ENCODE measurements around the gene MB.

Gene MB

GRCh38 chr22:35590634-35591295 lies 26.4 kb downstream of the MB start (continued):
- TF ChIP-seq PRDM10 (tag by site-specific recombination; IDR thresholded peaks at IDR 0.05): peak; percentile 95
- peak; percentile 55 for TF ChIP-seq GLIS1 (tag by site-specific recombination; IDR thresholded peaks at IDR 0.05)

- H3K4me3 ChIP-seq (ENCODE audit: low read depth, low read length): no peak overlapping the region
- CTCF ChIA-PET: interaction anchor here (1.0 kb wide), 1 partner anchor 333 kb away, joined by 3 read pairs; no protein-coding TSS in a partner anchor
- H3K4me1 ChIP-seq (ENCODE audit: control insufficient read depth, insufficient read depth, low read length): peaks cover 7% of the 10 kb centered on the region; the same call in 1 of the 2 replicates
- H3K9me3 ChIP-seq (ENCODE audit: control insufficient read depth, insufficient read depth, low read depth, low read length): no peaks in the 10 kb centered on the region
- peak; percentile 40 for TF ChIP-seq INSM2 (tag by site-specific recombination; IDR thresholded peaks at IDR 0.05)
- TF ChIP-seq GLIS2 (tag by site-specific recombination; IDR thresholded peaks at IDR 0.05): 0 out of 2 replicates have a peak, but pooled peaks have one; percentile 47
- TF ChIP-seq ZNF121 (tag by site-specific recombination; IDR thresholded peaks at IDR 0.05): peak; percentile 93
- TF ChIP-seq ZNF202 (tag by site-specific recombination; IDR thresholded peaks at IDR 0.05; ENCODE audit: borderline replicate concordance): no peak
- no peak for TF ChIP-seq ZNF488 (tag by site-specific recombination; IDR thresholded peaks at IDR 0.05)
- 0 out of 2 replicates have a peak, but pooled peaks have one; percentile 7 for TF ChIP-seq TSHZ1 (tag by site-specific recombination; IDR thresholded peaks at IDR 0.05; ENCODE audit: borderline replicate concordance)
- TF ChIP-seq SCRT2 (tag by site-specific recombination; IDR thresholded peaks at IDR 0.05): peak; percentile 42
- TF ChIP-seq PATZ1 (tag by site-specific recombination; IDR thresholded peaks at IDR 0.05): 0 out of 2 replicates have a peak, but pooled peaks have one; percentile 7
- 0 out of 2 replicates have a peak, but pooled peaks have one; percentile 6 for TF ChIP-seq ZIC2 (tag by site-specific recombination; IDR thresholded peaks at IDR 0.05)
- no peak for TF ChIP-seq ZNF549 (tag by site-specific recombination; IDR thresholded peaks at IDR 0.05)
- 0 out of 2 replicates have a peak, but pooled peaks have one; percentile 23 for TF ChIP-seq FEZF1 (tag by site-specific recombination; IDR thresholded peaks at IDR 0.05)
- TF ChIP-seq ZNF148 (tag by site-specific recombination; IDR thresholded peaks at IDR 0.05; ENCODE audit: borderline replicate concordance): no peak
- POLR2A ChIA-PET: interaction anchor here (0.9 kb wide), 1 partner anchor 48 kb away, joined by 3 read pairs; no protein-coding TSS in a partner anchor
- no peaks in the 10 kb centered on the region for H3K36me3 ChIP-seq (ENCODE audit: control insufficient read depth in 2 of 2, insufficient read depth in 1 of 2, low read length in 2 of 2)
- no peak overlapping the region for H3K27ac ChIP-seq (ENCODE audit: extremely low read depth, low read depth, low read length)
These were observed 27.4 kb downstream of the MB start for GRCh38 chr22:35589756-35590093.

Data from HEK293 (cell line).